Measurements from ENCODE around the gene COL9A1. TPM values are rescaled to one million over a fixed set of nuclear protein-coding genes. Genes with fewer than 3 reads are reported as not detected.

The COL9A1 gene
- total RNA-seq, 4 donors from 2014 or later = not detected

DNA sequence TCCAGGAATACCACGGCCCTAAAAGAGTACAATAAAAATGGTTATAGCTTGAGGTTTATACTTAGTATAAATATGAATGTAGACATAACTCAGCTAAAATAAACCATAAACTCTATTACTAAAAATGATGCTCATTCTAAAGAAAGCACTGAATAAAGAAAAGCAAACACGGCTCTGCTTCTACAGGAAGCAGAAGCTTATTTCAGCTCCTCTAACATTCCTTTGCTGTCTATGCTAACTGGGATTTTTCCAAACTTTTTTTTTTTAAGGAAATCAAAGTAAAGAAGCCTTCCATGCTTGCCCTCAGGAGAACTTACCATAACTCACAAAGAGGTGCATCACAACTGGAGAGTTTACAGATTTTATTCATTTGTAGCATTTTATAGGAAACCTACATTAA, 30.8 kb downstream of the COL9A1 start:
- TF ChIP-seq, protein P1, sequence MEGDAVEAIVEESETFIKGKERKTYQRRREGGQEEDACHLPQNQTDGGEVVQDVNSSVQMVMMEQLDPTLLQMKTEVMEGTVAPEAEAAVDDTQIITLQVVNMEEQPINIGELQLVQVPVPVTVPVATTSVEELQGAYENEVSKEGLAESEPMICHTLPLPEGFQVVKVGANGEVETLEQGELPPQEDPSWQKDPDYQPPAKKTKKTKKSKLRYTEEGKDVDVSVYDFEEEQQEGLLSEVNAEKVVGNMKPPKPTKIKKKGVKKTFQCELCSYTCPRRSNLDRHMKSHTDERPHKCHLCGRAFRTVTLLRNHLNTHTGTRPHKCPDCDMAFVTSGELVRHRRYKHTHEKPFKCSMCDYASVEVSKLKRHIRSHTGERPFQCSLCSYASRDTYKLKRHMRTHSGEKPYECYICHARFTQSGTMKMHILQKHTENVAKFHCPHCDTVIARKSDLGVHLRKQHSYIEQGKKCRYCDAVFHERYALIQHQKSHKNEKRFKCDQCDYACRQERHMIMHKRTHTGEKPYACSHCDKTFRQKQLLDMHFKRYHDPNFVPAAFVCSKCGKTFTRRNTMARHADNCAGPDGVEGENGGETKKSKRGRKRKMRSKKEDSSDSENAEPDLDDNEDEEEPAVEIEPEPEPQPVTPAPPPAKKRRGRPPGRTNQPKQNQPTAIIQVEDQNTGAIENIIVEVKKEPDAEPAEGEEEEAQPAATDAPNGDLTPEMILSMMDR (IDR thresholded peaks at IDR 0.05; ENCODE audit: low read depth) = no peak

GRCh38 chr6:70270287-70271005, 32.4 kb downstream of the COL9A1 start:
- TF ChIP-seq, protein P1 (IDR thresholded peaks at IDR 0.05; ENCODE audit: low read depth) = no peak

DNA sequence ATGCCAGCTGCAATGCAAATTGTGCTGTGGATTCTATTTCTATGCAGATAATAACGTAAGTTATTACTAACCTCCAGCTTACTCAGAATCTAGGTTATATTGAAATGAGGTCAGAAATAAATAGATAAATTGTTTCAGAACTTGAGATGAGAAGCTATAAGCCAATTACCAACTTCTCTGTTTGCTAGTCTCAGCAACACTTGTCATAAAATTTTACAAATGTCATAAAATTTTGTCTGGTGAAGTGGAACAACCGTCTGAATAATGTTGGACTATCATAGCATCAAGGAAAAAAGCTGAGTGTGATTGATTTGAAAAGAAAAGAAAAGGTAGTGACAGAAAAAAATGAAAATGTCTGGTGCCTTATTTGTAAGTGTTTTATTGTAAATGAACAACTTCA, 36.7 kb downstream of the COL9A1 start:
- TF ChIP-seq, protein P1 (IDR thresholded peaks at IDR 0.05; ENCODE audit: low read depth) = no peak

GRCh38 chr6:70264306-70264705, 38.6 kb downstream of the COL9A1 start:
- TF ChIP-seq, protein P1 (IDR thresholded peaks at IDR 0.05; ENCODE audit: low read depth) = no peak

- TF ChIP-seq, protein P1 (IDR thresholded peaks at IDR 0.05; ENCODE audit: low read depth) = no peak
These were observed 44.4 kb downstream of the COL9A1 start for GRCh38 chr6:70258483-70258882.

DNA sequence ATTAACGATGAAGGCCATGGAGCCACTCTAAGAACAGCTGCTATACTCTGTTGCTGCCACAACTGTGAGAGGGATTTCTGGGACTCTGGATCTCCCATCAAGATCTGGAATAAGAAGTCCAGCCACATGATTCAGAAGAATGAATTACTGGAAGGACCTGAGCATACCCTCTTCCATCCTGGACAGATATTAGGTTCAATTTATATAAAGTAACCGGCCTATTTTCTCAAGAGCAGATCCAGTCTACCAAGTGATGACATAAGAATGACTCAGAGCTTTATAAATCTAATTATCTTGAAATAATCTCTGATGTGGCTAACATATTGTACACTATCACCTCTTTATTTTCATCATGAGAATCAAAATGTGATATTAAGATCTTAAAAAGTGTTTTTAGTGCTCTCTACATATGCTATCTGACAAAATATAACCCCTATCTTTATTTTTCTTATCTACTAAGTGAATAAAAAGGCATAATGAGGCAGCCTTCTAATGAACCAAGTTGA, 45.1 kb downstream of the COL9A1 start:
- TF ChIP-seq, protein P1 (IDR thresholded peaks at IDR 0.05; ENCODE audit: low read depth) = no peak

GRCh38 chr6:70254784-70255183, 48.1 kb downstream of the COL9A1 start:
- TF ChIP-seq, protein P1 (IDR thresholded peaks at IDR 0.05; ENCODE audit: low read depth) = no peak

Data from subcutaneous adipose tissue (tissue), 4 donors.